Measurements from ENCODE around the gene TBL1Y.

Gene TBL1Y

GRCh38 chrY:7125136-7126056 is 214.9 kb downstream of the TBL1Y start:
- H2AFZ ChIP-seq (ENCODE audit: low read length): no peak overlapping the region
- no peaks in the 10 kb centered on the region for H3F3A ChIP-seq (ENCODE audit: low read depth)
- H3K9me2 ChIP-seq (replicated peaks; ENCODE audit: low read depth, low read length): no peaks in the 10 kb centered on the region
- H3K36me3 ChIP-seq (ENCODE audit: insufficient read depth, low read length): no peaks in the 10 kb centered on the region
- no peaks in the 10 kb centered on the region for H3K79me2 ChIP-seq (ENCODE audit: insufficient read depth, low read length)
- no peak overlapping the region for H3K4me3 ChIP-seq (ENCODE audit: low read length, poor library complexity, severe bottlenecking)
- no peak overlapping the region for H3K9ac ChIP-seq (ENCODE audit: low read depth, low read length, poor library complexity, severe bottlenecking)
- no peaks in the 10 kb centered on the region for H4K20me1 ChIP-seq (ENCODE audit: insufficient read depth, low read length, poor library complexity, severe bottlenecking)
- H3K4me1 ChIP-seq (ENCODE audit: insufficient read depth, low read length, poor library complexity, severe bottlenecking): no peaks in the 10 kb centered on the region
- H3K9me3 ChIP-seq (ENCODE audit: insufficient read depth, low read depth, low read length): no peaks in the 10 kb centered on the region
- H3K4me2 ChIP-seq (ENCODE audit: low read depth, low read length, poor library complexity, severe bottlenecking): no peak overlapping the region
- no peak for TF ChIP-seq EZH2phosphoT487 (IDR thresholded peaks at IDR 0.05; ENCODE audit: borderline replicate concordance)
- TF ChIP-seq CTCF (conservative IDR thresholded peaks at IDR 0.05; ENCODE audit: low read length): no peak
- no peaks in the 10 kb centered on the region for H3K27me3 ChIP-seq (ENCODE audit: insufficient read depth, low read length, poor library complexity, severe bottlenecking)

DNA sequence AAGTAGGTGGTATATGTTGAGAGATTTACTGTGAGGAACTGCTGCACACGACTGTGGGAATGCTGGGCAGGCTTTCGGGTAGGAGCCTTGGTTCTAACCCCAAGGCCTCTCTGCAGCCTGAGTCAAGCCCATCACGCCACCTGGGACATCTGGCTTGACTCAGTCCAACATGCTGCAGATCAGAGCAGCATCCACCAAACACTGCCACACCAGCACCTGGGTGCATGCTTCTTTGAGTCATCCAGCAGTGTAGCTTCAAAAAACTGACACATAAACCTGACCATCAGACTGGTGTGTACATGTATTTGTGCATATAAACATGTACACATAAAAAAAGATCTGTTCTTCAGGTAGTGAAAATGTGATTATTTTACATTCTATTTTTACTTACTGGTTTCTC is 217.7 kb downstream of the TBL1Y start:
- no peaks in the 10 kb centered on the region for H3K27me3 ChIP-seq (ENCODE audit: insufficient read depth, low read length, poor library complexity, severe bottlenecking)
- no peak overlapping the region for H3K4me2 ChIP-seq (ENCODE audit: low read depth, low read length, poor library complexity, severe bottlenecking)
- H3K79me2 ChIP-seq (ENCODE audit: insufficient read depth, low read length): no peaks in the 10 kb centered on the region
- no peaks in the 10 kb centered on the region for H3F3A ChIP-seq (ENCODE audit: low read depth)
- no peaks in the 10 kb centered on the region for H3K36me3 ChIP-seq (ENCODE audit: insufficient read depth, low read length)
- no peaks in the 10 kb centered on the region for H3K4me1 ChIP-seq (ENCODE audit: insufficient read depth, low read length, poor library complexity, severe bottlenecking)
- H3K9me3 ChIP-seq (ENCODE audit: insufficient read depth, low read depth, low read length): no peaks in the 10 kb centered on the region
- no peak overlapping the region for H3K9ac ChIP-seq (ENCODE audit: low read depth, low read length, poor library complexity, severe bottlenecking)
- H4K20me1 ChIP-seq (ENCODE audit: insufficient read depth, low read length, poor library complexity, severe bottlenecking): no peaks in the 10 kb centered on the region
- TF ChIP-seq EZH2phosphoT487 (IDR thresholded peaks at IDR 0.05; ENCODE audit: borderline replicate concordance): no peak
- no peak for TF ChIP-seq CTCF (conservative IDR thresholded peaks at IDR 0.05; ENCODE audit: low read length)
- no peak overlapping the region for H2AFZ ChIP-seq (ENCODE audit: low read length)
- no peak overlapping the region for H3K4me3 ChIP-seq (ENCODE audit: low read length, poor library complexity, severe bottlenecking)
- H3K9me2 ChIP-seq (replicated peaks; ENCODE audit: low read depth, low read length): no peaks in the 10 kb centered on the region

Measured in Loucy (cell line).